Fibroblast of skin of left quadriceps (primary cell): Measurements from ENCODE around the gene LRRC10B.
"Not testable (repeated sequence)": the region's sequence is repeated elsewhere in the genome, so short reads cannot be mapped to it uniquely, and the experiment has no call there.

Experiments used
- DNase-seq, 2 experiments: peaks; one replicate each; pipeline ENCODE4 v3.0.0-alpha.2; 2013; ENCODE audit warnings: low read depth in 2 of 2

LRRC10B gene

GRCh38 chr11:61507962-61508861, at the start of gene LRRC10B:
LRRC10B (plus strand) TSS chr11:61508749; CDS start chr11:61508999, 250 bp downstream.
- no peak for DNase-seq

GRCh38 chr11:61460474-61460881, 48.1 kb upstream of the LRRC10B start:
- no peak for DNase-seq

GRCh38 chr11:61460986-61461385, 47.6 kb upstream of the LRRC10B start:
- no peak for DNase-seq

GRCh38 chr11:61467602-61468001, 40.9 kb upstream of the LRRC10B start:
- not testable (repeated sequence) for DNase-seq

GRCh38 chr11:61468002-61468401, 40.5 kb upstream of the LRRC10B start:
- DNase-seq = no peak

GRCh38 chr11:61472282-61472681, 36.3 kb upstream of the LRRC10B start:
- no peak for DNase-seq

- DNase-seq = no peak
These were observed 35.7 kb upstream of the LRRC10B start for GRCh38 chr11:61472868-61473267.

GRCh38 chr11:61473370-61474012, 35.1 kb upstream of the LRRC10B start:
- no peak for DNase-seq

- no peak for DNase-seq
These were observed 34.4 kb upstream of the LRRC10B start for GRCh38 chr11:61474013-61474643.

GRCh38 chr11:61475433-61475832, 33.1 kb upstream of the LRRC10B start:
- no peak for DNase-seq

GRCh38 chr11:61476371-61476770, 32.2 kb upstream of the LRRC10B start:
- DNase-seq = no peak

- no peak for DNase-seq
These were observed 31.4 kb upstream of the LRRC10B start for GRCh38 chr11:61477126-61477525.

GRCh38 chr11:61477727-61478148, 30.8 kb upstream of the LRRC10B start:
- no peak for DNase-seq

- not testable (repeated sequence) for DNase-seq
These were observed 29.0 kb upstream of the LRRC10B start for GRCh38 chr11:61479360-61480058.

- no peak for DNase-seq
These were observed 28.1 kb upstream of the LRRC10B start for GRCh38 chr11:61480261-61480993.

GRCh38 chr11:61480994-61481335, 27.6 kb upstream of the LRRC10B start:
- DNase-seq = no peak

- DNase-seq = no peak
These were observed 26.7 kb upstream of the LRRC10B start for GRCh38 chr11:61481806-61482205.

GRCh38 chr11:61482513-61482912, 26.0 kb upstream of the LRRC10B start:
- DNase-seq = no peak

- no peak for DNase-seq
These were observed 24.0 kb upstream of the LRRC10B start for GRCh38 chr11:61484541-61484940.

GRCh38 chr11:61485080-61485479, 23.5 kb upstream of the LRRC10B start:
- no peak for DNase-seq

- DNase-seq = no peak
These were observed 22.4 kb upstream of the LRRC10B start for GRCh38 chr11:61486011-61486620.
